Dermis blood vessel endothelial cell (primary cell): ENCODE data around the gene SNX25. TPM values are rescaled to one million over a fixed set of nuclear protein-coding genes. Genes with fewer than 3 reads are reported as not detected.
"Not testable (repeated sequence)": the region's sequence is repeated elsewhere in the genome, so short reads cannot be mapped to it uniquely, and the experiment has no call there.

ENCODE experiments used
- DNase-seq: peaks from one replicate; pipeline ENCODE4 v3.0.0; 2010
- total RNA-seq: library from RNA; depleted of rRNA; stranded (reverse); fragments of >200 nt; gene quantifications from 2 replicates; pipeline ENCODE4 v1.2.3, GENCODE V29; 2014

The SNX25 gene
- total RNA-seq, result 61.8 and 73.2 TPM in 2 replicates

GRCh38 chr4:185209031-185209851, at the start of gene SNX25:
SNX25 (plus strand) TSS chr4:185209598; CDS start chr4:185209827, 229 bp downstream.
- DNase-seq, result peak; percentile 87

- no peak for DNase-seq
Observed at GRCh38 chr4:185165605-185166063, 43.8 kb upstream of the SNX25 start.

GRCh38 chr4:185167234-185167633, 42.2 kb upstream of the SNX25 start:
- DNase-seq, result no peak

- DNase-seq, result no peak
Observed at GRCh38 chr4:185171373-185172071, 37.9 kb upstream of the SNX25 start.

- DNase-seq, result no peak
Observed at GRCh38 chr4:185179488-185179887, 29.9 kb upstream of the SNX25 start.

DNA sequence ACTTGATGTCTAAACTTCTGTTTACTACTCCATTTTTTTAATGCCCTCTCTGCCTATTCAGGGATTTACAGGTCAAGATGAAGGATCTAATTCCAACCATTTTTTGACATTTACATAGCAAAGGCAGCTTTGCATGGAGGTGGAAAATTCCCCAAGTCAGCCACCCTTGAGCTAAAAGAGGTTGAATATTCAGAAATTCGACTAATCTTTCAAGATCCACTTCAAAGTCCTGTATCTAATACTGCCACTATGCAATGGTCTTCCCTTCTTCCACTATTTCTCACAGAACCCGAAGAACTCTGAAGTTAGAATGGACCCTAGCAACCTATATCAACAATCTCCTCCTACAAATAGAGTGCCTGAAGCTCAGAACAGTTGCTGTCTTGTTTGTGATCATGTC, 27.2 kb upstream of the SNX25 start:
- DNase-seq, result no peak

- DNase-seq, result peak; percentile 96
Observed at GRCh38 chr4:185183622-185184281, 25.6 kb upstream of the SNX25 start.

DNA sequence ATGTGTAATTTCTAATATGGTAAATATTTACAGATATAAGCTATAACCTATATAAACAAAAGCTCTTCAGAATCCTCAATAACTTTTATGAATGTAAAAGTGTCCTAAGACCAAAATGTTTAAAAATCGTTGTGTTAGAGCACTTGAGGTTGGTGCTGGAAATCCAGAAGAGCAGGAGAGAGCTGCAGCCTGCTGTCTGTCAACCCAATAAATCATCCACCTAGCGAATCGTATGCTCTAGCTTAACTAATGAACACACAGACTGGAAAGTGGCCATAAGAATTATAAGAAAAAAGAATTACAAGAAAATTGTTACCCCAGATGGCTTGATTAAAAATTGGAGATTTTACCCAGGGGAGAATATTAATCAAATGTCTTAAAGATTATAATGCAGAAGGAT, 22.6 kb upstream of the SNX25 start:
- DNase-seq, result no peak

DNA sequence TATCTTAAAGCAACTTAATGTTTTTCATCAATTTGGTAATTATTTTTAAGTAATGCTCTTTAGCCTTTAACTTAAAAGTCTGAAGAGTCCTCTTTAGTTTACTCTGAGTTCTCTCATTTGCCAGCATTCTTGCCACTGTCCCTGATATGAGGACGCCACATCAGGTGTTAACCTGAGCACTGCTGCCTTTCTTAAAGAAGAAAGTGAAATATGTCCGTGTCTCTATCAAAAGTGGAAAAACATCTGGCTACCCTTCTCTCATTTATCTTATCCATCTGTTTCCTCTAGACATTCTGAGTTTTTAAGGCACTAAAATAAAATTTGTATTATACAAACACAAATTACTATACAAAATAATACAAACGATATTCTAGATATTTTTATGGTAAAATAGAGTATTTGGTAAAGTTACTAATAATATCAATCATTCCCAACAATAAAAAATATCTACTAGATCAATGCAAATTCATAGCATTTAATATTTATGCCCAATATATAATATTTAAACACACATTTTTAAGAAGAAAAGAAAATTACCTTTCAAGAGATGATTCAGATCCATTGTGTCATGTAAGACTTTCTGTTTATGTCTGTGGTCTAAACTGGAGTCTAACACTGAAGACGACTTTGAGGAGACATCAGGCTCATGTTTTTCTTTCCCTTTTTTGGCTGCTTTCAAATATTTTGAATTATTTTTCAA, 19.6 kb upstream of the SNX25 start:
- no peak for DNase-seq

DNA sequence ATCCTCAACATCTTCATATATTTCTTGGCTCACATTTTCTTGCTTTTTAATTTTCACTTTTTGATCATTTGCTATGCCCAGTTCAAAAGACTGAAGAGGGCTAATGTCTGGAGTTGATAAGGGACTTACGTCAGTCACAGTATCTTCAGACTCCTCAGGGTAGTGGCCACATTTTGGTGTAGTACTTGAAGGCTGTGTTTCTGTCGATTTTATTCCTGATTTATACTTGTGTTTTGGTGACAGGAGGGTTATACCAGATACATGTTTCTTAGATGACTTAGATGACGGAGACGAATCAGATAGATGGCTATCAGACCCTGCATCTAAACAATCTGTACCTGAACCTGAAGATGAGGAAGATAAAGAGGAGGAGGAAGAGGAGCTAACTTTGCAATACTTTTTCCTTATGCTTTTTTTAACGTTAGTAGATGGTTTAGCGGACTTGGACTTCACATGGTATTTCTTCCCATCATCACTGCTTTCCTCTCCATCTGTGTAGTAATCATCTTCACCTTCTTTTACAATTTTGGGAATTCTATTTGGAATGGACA, 19.0 kb upstream of the SNX25 start:
- DNase-seq, result no peak

- no peak for DNase-seq
Observed at GRCh38 chr4:185192059-185192458, 17.3 kb upstream of the SNX25 start.

GRCh38 chr4:185194924-185195888, 14.2 kb upstream of the SNX25 start:
- DNase-seq, result no peak

GRCh38 chr4:185196437-185196836, 13.0 kb upstream of the SNX25 start:
- no peak for DNase-seq

- not testable (repeated sequence) for DNase-seq
Observed at GRCh38 chr4:185198189-185198588, 11.2 kb upstream of the SNX25 start.

DNA sequence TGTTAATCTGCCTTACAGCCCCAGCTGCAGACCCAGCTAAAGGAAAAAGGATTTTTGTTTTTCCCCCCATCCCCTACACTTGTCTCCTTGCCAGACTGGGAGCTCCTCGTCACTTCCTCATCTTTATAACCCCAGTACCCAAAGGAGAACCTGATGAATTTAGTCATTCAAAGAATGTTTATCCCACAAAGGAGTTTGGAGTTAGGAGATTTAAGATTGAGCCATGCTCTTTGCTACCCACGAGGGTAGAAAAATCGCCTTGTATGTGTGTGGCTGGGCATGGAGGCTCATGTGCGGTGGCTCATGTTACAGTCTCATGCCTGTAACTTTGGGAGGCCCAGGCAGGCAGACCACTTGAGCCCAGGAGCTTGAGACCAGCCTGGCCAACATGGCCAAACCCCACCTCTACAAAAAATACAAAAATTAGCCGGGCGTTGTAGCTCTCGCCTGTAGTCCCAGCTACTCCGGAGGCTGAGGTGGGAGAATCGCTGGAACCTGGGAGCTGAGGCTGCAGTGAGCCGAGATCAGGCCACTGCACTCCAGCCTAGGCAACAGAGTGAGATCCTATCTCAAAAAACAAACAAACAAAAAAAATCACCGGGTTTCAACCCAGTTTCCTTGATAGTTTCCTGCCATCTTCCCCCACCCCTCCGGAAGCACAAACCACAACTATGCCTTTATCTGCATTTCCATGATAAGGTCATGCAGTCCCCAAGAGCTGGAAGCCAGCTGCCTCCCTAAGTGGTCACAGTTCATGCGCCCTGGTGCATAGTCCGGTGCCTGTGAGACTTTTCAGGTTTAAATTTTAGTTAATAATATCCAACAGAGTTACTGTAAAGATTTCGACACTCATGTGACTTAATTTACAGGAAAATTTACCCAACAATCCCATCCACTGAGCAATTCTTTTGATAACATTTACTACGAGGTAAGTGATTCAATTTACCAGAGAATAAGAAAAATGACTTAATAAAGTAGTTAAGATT, 7.1 kb upstream of the SNX25 start:
- DNase-seq, result peak; percentile 65

DNA sequence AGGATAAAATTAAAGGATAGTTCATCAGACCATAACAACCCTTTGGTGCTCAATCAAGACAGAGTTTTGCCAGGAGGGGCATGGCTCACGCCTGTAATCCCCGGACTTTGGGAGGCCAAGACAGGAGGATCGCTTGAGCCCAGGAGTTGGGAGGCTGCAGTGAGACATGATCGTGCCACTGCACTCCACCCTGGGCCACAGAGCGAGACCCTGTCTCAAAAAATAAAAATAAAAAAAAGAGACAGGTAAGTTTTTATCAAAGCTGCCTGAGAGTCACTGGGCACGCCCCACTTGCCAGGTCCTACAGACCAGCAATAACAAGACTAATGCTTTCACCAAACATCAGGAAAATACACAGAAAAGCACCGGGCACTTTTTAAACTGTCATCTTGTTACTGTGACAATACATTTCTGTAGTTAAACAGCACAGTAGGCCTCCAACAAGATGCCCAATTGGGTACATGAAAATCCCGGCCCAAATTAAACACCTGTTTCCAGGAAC, 6.4 kb upstream of the SNX25 start:
- peak; percentile 41 for DNase-seq

- DNase-seq, result peak; percentile 95
Observed at GRCh38 chr4:185203486-185204237, 5.7 kb upstream of the SNX25 start, which contains the start of gene CFAP97. CFAP97 (minus strand) TSS chr4:185204000; CDS start chr4:185191196, 12,804 bp downstream.

GRCh38 chr4:185204238-185204910, 5.0 kb upstream of the SNX25 start:
- DNase-seq, result peak; percentile 27
